T1000 (cell line): ENCODE results near the gene ATP8A2.
"Not testable (repeated sequence)": the region's sequence is repeated elsewhere in the genome, so short reads cannot be mapped to it uniquely, and the experiment has no call there.

Experiments used
- DNase-seq: peaks from one replicate; lab custom pipeline; 2025; ENCODE audit warnings: mixed read lengths; lab: John Stamatoyannopoulos, UW

The ATP8A2 gene

GRCh38 chr13:26038931-26039475 lies 667.2 kb downstream of the ATP8A2 start:
- DNase-seq = no peak

DNA sequence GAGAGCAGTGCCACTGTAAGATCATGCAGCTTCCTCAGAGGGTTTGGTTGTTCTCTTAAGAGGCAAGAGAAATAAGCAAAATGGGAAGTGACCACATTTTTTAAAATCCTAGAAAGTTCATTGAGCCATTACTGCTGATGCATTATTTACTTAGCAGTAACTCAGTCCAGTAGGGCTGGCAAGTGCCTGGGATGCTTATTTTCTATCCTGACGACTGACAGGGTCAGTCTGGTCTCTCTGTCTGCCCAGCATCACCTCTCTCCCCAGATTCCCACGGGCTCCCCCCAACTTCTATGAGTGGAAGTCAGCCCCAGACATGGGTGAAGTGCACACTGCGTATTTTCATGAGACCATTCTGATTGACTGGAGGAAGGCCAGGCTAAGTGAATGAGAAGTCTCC lies 669.7 kb downstream of the ATP8A2 start:
- DNase-seq = no peak

- no peak for DNase-seq
Measured at GRCh38 chr13:26042785-26043184, 671.0 kb downstream of the ATP8A2 start.

GRCh38 chr13:26045142-26045541 lies 673.4 kb downstream of the ATP8A2 start:
- DNase-seq = no peak

GRCh38 chr13:26046639-26047038 lies 674.9 kb downstream of the ATP8A2 start:
- DNase-seq = no peak

DNA sequence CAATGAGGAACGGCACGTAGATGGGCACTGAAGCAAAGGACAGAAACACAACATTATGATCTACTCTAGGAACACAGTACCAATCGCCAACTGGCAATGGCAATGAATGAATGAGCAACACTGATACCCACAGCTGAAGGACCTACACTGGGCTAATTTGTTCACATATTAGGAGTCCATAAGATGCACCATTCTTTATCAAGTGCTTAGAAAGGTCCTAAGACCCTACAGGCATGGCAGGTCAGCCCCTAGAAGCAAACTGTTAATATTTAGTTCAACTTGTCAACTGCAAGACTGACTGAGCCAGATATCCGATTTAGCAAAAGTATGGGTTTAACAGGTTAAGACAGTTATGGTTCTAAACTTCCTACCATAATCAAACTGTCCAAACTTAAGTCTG lies 675.3 kb downstream of the ATP8A2 start:
- no peak for DNase-seq

- DNase-seq = no peak
Measured at GRCh38 chr13:26048741-26049140, 677.0 kb downstream of the ATP8A2 start.

DNA sequence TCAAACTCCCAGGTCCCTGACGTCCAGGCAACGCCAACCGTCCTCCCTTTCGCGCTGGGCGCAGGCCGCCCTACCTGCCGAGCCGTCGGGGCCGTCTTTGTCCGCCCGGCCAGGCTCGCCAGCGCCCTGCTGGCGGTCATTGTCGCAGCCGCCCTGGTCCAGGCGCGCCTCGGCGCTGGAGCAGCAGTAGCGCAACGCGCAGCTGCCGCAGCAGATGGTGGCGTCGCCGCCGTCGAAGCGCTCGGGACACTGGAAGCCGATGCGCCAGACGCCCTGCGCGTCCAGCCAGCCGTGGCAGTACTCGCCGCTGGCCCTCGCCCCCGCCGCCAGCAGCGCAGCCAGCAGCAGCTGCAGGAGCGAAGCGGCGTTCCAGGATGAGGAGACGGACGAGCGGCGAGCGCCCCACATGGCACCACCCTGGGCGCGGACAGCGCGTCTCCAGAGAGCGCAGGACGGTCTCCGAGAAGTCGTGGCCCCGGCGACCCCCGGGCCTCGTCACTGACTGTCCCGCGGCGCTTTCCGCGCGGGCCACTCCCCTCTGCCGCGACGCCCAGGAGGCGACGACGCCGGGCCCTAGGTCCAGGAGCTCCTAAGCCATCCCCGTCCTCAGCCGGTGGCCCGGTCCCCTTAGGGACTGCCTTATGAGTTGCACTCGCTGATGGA lies 678.9 kb downstream of the ATP8A2 start:
- no peak for DNase-seq

DNA sequence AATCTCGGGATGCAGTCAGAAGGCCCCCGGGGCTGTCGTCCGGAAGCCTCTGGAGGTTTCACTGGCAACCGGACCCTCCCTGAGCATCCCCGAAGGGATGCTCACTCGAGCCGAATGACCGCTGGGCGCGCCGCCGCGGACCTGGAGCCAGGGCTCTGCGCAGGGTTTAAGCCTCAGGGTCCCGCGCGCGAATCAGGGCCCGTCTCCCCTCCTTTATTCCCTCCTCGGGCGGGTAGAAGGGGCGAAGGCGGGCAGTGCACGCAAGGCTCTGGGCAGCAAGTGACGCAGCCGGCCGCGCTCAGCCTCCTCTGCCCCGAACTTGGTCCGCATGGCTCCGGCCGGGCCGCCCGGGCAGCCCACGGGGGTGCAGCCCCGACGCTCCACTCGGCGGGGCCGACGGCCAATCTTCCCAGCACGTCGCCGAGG lies 679.5 kb downstream of the ATP8A2 start:
- DNase-seq = no peak

GRCh38 chr13:26051657-26052311 lies 680.0 kb downstream of the ATP8A2 start, which contains the start of gene SHISA2:
SHISA2 (minus strand) TSS chr13:26052016; CDS start chr13:26050975, 1,041 bp downstream.
- DNase-seq = no peak

DNA sequence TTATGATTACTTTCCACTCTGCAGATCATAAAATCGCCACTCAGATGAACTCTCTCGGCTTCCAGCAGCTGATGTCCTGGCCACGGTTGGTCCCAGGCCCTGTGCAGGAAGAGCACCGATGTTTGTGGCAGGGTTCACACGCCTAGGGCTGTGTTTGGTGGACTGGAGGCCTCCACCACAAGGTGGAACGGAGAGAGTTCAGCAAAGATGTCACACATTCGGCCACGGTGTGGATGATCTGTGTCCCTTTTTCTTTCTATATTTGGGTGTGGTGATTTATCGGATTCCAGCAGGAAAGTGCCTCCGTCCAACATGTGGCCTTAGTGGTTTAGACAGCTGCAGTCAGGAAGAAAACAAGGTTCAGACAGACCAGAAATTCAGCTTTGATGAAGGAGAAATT lies 680.6 kb downstream of the ATP8A2 start:
- no peak for DNase-seq

DNA sequence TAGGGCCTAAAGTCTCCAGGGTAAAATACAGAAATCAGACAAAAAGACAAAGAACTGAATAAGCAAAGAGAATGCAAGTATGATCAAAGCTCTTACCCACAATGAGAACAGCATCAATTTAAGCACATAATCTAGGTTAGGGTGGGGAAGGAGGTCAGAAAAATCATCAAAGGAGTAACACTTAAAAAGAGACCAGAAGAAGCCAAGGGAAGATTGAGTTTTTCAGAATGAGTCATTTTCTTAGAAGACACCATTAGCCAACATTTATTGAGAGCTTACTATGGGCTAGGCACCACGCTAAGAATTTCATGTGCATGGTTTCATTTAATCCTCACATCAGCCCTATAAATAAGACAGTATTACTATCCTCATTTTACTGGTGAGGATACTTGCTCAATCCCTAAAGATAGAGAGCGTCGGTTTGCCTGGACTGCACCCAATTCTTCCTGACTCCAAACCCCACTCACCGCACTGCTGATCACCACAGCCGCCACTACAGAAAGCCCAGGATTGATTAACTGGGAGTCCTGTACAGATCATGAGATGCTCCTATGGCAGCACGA lies 681.7 kb downstream of the ATP8A2 start:
- DNase-seq = no peak

DNA sequence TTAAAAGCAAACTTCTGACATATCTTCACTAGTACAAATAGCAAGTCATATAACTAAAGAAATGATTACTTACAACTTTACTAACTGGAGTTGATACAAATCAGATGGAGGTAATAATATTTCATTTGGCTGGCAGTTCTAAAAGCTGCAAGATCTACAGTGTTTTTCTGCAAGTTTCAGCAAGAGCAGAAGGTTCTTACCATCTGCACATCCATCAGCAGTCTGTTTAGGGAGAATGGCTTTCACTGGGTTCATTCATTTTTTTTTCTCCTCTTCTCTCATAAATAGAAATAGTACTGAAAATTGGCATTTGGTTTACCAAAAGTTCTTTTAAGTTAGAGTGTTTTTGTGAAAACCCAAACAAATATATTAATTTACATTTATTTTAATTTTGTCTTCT lies 683.1 kb downstream of the ATP8A2 start:
- no peak for DNase-seq

- DNase-seq = no peak
Measured at GRCh38 chr13:26058704-26059103, 686.9 kb downstream of the ATP8A2 start.

DNA sequence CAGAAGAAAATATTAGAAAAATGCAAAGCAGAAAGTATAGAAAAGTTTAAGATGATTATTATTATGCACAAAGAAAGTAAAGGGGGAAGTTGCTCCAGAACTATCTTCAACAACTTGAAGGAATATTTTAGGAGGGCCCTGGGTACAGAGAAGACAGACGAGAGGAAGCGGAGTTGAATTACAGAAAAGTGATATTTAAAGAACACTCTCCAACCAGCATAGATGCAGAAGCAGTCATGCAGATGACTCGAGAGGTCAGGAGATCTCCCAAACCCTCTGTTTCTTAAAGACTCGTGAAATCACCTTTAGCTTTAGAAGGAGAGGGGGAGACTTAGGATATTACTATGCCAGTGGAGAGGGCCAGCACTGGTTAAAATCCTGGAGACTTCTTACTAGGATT lies 688.6 kb downstream of the ATP8A2 start:
- DNase-seq = no peak

DNA sequence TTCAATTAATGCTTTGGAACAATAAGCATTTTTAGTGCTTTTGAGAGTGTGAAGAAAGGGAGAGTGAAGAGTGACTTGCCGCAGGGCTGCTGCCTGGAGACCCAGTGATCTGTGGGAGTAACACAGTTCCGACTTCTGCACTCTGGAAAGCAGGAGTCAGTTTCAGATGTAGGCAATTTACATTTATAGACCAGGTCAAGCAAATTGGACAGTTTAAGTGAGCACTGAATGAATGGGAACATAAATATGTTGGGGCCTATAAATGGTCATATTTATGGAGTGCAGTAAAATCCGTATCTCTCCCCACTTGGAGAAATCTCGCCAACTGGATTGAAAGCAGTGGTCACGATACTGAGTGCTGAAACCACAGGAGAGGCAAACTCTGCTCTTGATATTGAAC lies 689.5 kb downstream of the ATP8A2 start:
- DNase-seq = no peak

GRCh38 chr13:26061947-26062346 lies 690.2 kb downstream of the ATP8A2 start:
- no peak for DNase-seq

DNA sequence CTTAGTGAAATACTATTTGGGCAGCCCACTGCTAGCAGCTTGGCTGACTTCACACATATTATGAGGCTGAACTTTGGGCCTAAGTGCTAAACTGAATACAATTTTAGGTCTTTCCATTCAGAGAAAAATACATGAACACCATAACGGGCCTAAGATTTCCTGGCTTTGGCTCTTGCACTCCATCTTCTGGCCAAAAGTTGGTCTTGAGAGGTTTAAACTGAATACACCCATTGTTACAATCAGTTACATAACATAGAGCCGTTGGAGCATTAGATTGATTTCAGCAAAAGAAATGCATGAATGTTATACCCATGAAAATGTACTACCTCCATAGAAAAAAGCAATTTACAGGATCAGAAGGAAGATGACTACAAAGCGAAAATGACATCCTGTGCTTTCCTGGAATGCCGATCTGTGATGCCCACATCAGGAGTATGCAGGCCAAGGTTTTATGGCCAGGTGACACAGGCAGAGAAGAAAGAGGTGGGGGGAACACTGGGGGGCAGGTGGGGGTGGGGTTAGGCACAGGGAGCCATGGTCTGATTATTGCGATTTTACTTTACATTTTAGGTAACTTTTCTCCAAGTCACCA lies 691.2 kb downstream of the ATP8A2 start:
- no peak for DNase-seq

DNA sequence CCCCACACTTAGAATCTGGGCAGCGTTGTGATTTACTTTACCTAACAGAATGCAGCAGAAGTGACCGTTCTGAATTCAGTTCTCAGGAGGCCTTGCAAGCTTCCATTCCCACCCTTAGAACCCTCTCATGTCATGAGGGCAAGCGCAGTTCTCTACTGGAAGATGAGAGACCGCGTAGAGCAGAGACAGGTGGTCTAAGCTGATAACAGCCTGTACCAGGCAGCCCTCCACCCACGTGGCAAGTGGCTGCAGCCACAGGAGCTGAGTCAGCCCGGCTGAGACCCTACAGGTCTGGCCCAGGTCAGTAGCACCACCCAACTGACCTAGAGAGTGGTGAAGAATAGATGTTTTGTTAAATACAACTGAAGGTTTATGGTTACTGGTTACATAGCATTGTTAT lies 694.7 kb downstream of the ATP8A2 start:
- DNase-seq = not testable (repeated sequence)

DNA sequence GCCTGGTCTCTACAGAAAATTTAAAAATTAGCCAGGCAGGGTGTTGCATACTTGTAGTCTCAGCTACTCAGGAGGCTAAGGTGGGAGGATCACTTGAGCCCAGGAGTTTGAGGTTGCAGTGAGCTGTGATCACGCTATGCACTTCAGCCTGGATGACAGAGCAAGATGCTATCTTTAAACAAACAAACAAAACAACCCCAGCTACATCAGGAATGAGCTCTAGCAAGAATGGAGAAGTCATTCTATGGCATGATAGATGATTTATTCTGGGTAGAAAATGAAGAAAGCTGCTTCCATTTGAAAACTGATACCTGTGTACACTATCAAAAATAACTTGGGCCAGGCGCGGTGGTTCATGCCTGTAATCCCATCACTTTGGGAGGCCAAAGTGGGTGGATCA lies 695.8 kb downstream of the ATP8A2 start:
- no peak for DNase-seq

- DNase-seq = not testable (repeated sequence)
Measured at GRCh38 chr13:26068372-26068771, 696.6 kb downstream of the ATP8A2 start.

GRCh38 chr13:26069642-26070041 lies 697.9 kb downstream of the ATP8A2 start:
- DNase-seq = not testable (repeated sequence)

DNA sequence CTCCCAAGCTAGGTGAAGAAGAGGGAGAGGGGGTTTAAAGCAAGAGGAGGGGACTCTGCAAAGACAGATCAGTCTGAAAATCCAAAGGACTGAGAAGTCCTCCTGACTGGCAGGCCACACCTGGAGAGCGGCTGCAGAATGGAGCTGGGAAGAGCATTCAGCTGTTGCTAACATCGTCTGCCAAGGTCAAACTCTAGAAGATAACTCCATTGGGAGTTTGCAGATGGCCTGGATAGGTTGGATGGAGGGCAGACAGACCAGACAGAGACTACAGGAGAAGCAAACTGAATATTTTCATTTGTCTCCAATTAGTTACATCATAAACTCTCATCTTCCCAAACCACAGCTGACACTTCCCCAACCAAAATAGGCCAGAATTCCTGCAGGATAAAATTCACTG lies 699.9 kb downstream of the ATP8A2 start:
- DNase-seq = no peak
